GM23338 (cell line): Measurements from ENCODE around the gene ACADVL. TPM values are rescaled to one million over a fixed set of nuclear protein-coding genes. Genes with fewer than 3 reads are reported as not detected.

Source experiments
- ATAC-seq: fragments of 200-7000 bp; cut with Tn5 transposase; 3 replicates; pipeline ENCODE4 v1.9.1; 2020
- DNase-seq: peaks from one replicate; pipeline ENCODE4 v3.0.0-alpha.2; 2015; ENCODE audit warnings: low spot score
- H2AFZ ChIP-seq: fragments of 200-600 bp; sonication (generic); 2 replicates; pipeline ENCODE4 v1.8.0; 2016; ENCODE audit warnings: antibody characterized with exemption, mild to moderate bottlenecking, moderate library complexity
- H3F3A ChIP-seq: fragments of 200-600 bp; sonication (generic); replicated peaks from 2 replicates; pipeline ENCODE4 v1.8.0; 2017; ENCODE audit warnings: antibody characterized with exemption, mixed run types, low read depth
- H3K27ac ChIP-seq: fragments of 200-600 bp; sonication (generic); 2 replicates; pipeline ENCODE4 v1.6.1; 2016; ENCODE audit warnings: low read depth
- H3K27me3 ChIP-seq: fragments of 200-600 bp; sonication (generic); 2 replicates; pipeline ENCODE4 v1.8.0; 2016; ENCODE audit warnings: mild to moderate bottlenecking, mixed run types, moderate library complexity; ENCODE audit not compliant: insufficient read depth
- H3K36me3 ChIP-seq: fragments of 200-600 bp; sonication (generic); 2 replicates; pipeline ENCODE4 v1.8.0; 2016; ENCODE audit warnings: mild to moderate bottlenecking; ENCODE audit not compliant: insufficient read depth
- H3K4me1 ChIP-seq: fragments of 200-600 bp; sonication (generic); 2 replicates; pipeline ENCODE4 v1.8.0; 2016; ENCODE audit warnings: mild to moderate bottlenecking, moderate library complexity; ENCODE audit not compliant: insufficient read depth
- H3K4me2 ChIP-seq: fragments of 200-600 bp; sonication (generic); 2 replicates; pipeline ENCODE4 v1.7.1; 2017; ENCODE audit warnings: mixed run types
- H3K4me3 ChIP-seq: fragments of 200-600 bp; sonication (generic); 2 replicates; pipeline ENCODE4 v1.6.1; 2016; ENCODE audit warnings: mixed run types
- H3K79me2 ChIP-seq: fragments of 200-600 bp; sonication (generic); replicated peaks from 2 replicates; pipeline ENCODE4 v1.8.0; 2017; ENCODE audit warnings: mild to moderate bottlenecking; ENCODE audit not compliant: insufficient read depth
- H3K9me2 ChIP-seq: fragments of 200-600 bp; sonication (generic); 2 replicates; pipeline ENCODE4 v1.8.0; 2017; ENCODE audit not compliant: insufficient read depth
- H4K20me1 ChIP-seq: fragments of 200-600 bp; sonication (generic); replicated peaks from 2 replicates; pipeline ENCODE4 v1.8.0; 2017; ENCODE audit warnings: mild to moderate bottlenecking; ENCODE audit not compliant: insufficient read depth
- H3K27ac Mint-ChIP-seq: 2 replicates; pipeline ENCODE4 v1.8.0; 2020; ENCODE audit warnings: inconsistent platforms, mild to moderate bottlenecking, moderate library complexity, mixed read lengths
- H3K27me3 Mint-ChIP-seq: 3 replicates; pipeline ENCODE4 v1.8.0; 2022; ENCODE audit warnings: low read depth, mild to moderate bottlenecking, moderate library complexity, mixed read lengths, inconsistent platforms; ENCODE audit not compliant: insufficient read depth, poor library complexity
- H3K36me3 Mint-ChIP-seq: 3 replicates; pipeline ENCODE4 v1.8.0; 2021; ENCODE audit warnings: low read depth, mild to moderate bottlenecking, inconsistent platforms, moderate library complexity, mixed read lengths
- H3K4me1 Mint-ChIP-seq: 3 replicates; pipeline ENCODE4 v1.8.0; 2020; ENCODE audit warnings: mild to moderate bottlenecking, inconsistent platforms, mixed read lengths
- H3K4me3 Mint-ChIP-seq: 3 replicates; pipeline ENCODE4 v1.8.0; 2021; ENCODE audit warnings: moderate library complexity, mild to moderate bottlenecking, inconsistent platforms, mixed read lengths
- H3K9me3 Mint-ChIP-seq: 3 replicates; pipeline ENCODE4 v1.8.0; 2020; ENCODE audit warnings: moderate library complexity, mild to moderate bottlenecking, inconsistent platforms, mixed read lengths
- CREB1 ChIP-seq: fragments of 250-450 bp; sonication (Bioruptor Pico); IDR thresholded peaks from 2 replicates; pipeline ENCODE4 v1.5.0; 2020; ENCODE audit warnings: low read depth, mild to moderate bottlenecking, moderate library complexity
- EZH2 ChIP-seq: fragments of 200-600 bp; sonication (generic); IDR thresholded peaks from one replicate; pipeline ENCODE4 v1.8.0; 2017; ENCODE audit warnings: antibody characterized with exemption, mild to moderate bottlenecking, low read depth; ENCODE audit not compliant: unreplicated experiment
- EZH2phosphoT487 ChIP-seq: fragments of 200-600 bp; sonication (generic); IDR thresholded peaks from one replicate; pipeline ENCODE4 v1.8.1; 2018; ENCODE audit warnings: antibody characterized with exemption; ENCODE audit not compliant: unreplicated experiment
- JUNB ChIP-seq: IDR thresholded peaks from one replicate; pipeline ENCODE4 v1.6.1; 2016; ENCODE audit warnings: antibody characterized with exemption; ENCODE audit not compliant: unreplicated experiment
- NANOG ChIP-seq: IDR thresholded peaks from 2 replicates; pipeline ENCODE4 v1.6.1; 2016; ENCODE audit warnings: antibody characterized with exemption, borderline replicate concordance
- POLR2AphosphoS5 ChIP-seq: IDR thresholded peaks from 2 replicates; pipeline ENCODE4 v1.6.1; 2016; ENCODE audit warnings: antibody characterized with exemption, low read depth
- STAT1 ChIP-seq: IDR thresholded peaks from one replicate; pipeline ENCODE4 v1.6.1; 2016; ENCODE audit warnings: antibody characterized with exemption; ENCODE audit not compliant: unreplicated experiment
- ZNF114 ChIP-seq: fragments of 250-450 bp; sonication (Bioruptor Pico); IDR thresholded peaks from 2 replicates; pipeline ENCODE4 v1.5.0; 2020; ENCODE audit warnings: mild to moderate bottlenecking, moderate library complexity
- ZNF331 ChIP-seq: fragments of 250-450 bp; sonication (Bioruptor Pico); IDR thresholded peaks from 2 replicates; pipeline ENCODE4 v1.5.0; 2020; ENCODE audit warnings: low read depth, mild to moderate bottlenecking, moderate library complexity
- polyA plus RNA-seq: library from polyadenylated mRNA; unstranded; fragments of >200 nt; fragmentation: Nextera tagmentation; extraction: Ambion mirVana; gene quantifications from 2 replicates; pipeline ENCODE4 v1.2.1, GENCODE V29; 2016
- total RNA-seq: library from RNA; depleted of rRNA; stranded (reverse); fragments of >200 nt; shearing (Covaris generic); gene quantifications from 2 replicates; pipeline ENCODE4 v1.2.3, GENCODE V29; 2014
- TF ChIP-seq, protein P1 (sequence below): IDR thresholded peaks from one replicate; pipeline ENCODE4 v1.6.1; 2018; ENCODE audit warnings: antibody characterized with exemption; ENCODE audit not compliant: unreplicated experiment
- TF ChIP-seq, protein P2 (sequence below), 2 experiments: fragments of 200-600 bp in 1 of 2; sonication (generic) in 1 of 2; conservative IDR thresholded peaks; 2 replicates each; pipeline versions ENCODE4 v1.5.1 to v1.6.1; 2016 to 2017; ENCODE audit warnings: antibody characterized with exemption in 2 of 2, low read depth in 2 of 2, mild to moderate bottlenecking in 2 of 2, moderate library complexity in 1 of 2
- TF ChIP-seq, protein P3 (sequence below): fragments of 250-450 bp; sonication (Bioruptor Pico); IDR thresholded peaks from 2 replicates; pipeline ENCODE4 v1.5.0; 2020; ENCODE audit warnings: mild to moderate bottlenecking, moderate library complexity
- TF ChIP-seq, protein P4 (sequence below): IDR thresholded peaks from 2 replicates; pipeline ENCODE4 v1.6.1; 2016; ENCODE audit warnings: antibody characterized with exemption

ACADVL gene
- total and polyA plus RNA-seq, 2 experiments from 2014 or later = 152 to 156 TPM

DNA sequence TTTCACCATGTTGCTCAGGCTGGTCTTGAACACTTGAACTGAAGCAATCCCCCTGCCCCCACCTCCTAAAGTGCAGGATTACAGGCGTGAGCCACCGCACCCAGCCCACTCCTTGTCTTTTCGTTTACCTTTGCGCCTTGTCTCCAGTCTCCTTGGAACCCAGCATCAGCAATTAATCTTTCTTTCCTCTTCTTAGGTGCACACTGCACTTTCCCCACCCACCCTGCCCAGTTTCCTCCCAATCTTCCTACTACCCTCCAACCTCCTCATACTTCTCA, 44.0 kb downstream of the ACADVL start:
- H3K4me3 ChIP-seq = peak overlapping the region; percentile 99
- H3K36me3 Mint-ChIP-seq = peaks cover 19% of the 10 kb centered on the region
- peaks cover 35% of the 10 kb centered on the region for H3K4me1 Mint-ChIP-seq
- H3K27ac Mint-ChIP-seq = peak overlapping the region; percentile 97
- H3K9me3 Mint-ChIP-seq = no peaks in the 10 kb centered on the region; the same call in 2 of the 3 replicates
- no peaks in the 10 kb centered on the region for H3K9me2 ChIP-seq
- H3K36me3 ChIP-seq = peaks cover 9% of the 10 kb centered on the region
- peaks cover 13% of the 10 kb centered on the region for H3K4me1 ChIP-seq
- no peaks in the 10 kb centered on the region for H3K27me3 ChIP-seq
- H3K4me2 ChIP-seq = peak overlapping the region; percentile 100
- TF ChIP-seq ZNF331 (CRISPR knock-in tag) (no peak), STAT1 (no peak), ZNF114 (CRISPR knock-in tag) (no peak), EZH2phosphoT487 (no peak), NANOG (no peak), EZH2 (no peak), CREB1 (no peak), JUNB (no peak), POLR2AphosphoS5 (no peak)
- TF ChIP-seq, protein P1, sequence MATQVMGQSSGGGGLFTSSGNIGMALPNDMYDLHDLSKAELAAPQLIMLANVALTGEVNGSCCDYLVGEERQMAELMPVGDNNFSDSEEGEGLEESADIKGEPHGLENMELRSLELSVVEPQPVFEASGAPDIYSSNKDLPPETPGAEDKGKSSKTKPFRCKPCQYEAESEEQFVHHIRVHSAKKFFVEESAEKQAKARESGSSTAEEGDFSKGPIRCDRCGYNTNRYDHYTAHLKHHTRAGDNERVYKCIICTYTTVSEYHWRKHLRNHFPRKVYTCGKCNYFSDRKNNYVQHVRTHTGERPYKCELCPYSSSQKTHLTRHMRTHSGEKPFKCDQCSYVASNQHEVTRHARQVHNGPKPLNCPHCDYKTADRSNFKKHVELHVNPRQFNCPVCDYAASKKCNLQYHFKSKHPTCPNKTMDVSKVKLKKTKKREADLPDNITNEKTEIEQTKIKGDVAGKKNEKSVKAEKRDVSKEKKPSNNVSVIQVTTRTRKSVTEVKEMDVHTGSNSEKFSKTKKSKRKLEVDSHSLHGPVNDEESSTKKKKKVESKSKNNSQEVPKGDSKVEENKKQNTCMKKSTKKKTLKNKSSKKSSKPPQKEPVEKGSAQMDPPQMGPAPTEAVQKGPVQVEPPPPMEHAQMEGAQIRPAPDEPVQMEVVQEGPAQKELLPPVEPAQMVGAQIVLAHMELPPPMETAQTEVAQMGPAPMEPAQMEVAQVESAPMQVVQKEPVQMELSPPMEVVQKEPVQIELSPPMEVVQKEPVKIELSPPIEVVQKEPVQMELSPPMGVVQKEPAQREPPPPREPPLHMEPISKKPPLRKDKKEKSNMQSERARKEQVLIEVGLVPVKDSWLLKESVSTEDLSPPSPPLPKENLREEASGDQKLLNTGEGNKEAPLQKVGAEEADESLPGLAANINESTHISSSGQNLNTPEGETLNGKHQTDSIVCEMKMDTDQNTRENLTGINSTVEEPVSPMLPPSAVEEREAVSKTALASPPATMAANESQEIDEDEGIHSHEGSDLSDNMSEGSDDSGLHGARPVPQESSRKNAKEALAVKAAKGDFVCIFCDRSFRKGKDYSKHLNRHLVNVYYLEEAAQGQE = no peak
- TF ChIP-seq, protein P2, sequence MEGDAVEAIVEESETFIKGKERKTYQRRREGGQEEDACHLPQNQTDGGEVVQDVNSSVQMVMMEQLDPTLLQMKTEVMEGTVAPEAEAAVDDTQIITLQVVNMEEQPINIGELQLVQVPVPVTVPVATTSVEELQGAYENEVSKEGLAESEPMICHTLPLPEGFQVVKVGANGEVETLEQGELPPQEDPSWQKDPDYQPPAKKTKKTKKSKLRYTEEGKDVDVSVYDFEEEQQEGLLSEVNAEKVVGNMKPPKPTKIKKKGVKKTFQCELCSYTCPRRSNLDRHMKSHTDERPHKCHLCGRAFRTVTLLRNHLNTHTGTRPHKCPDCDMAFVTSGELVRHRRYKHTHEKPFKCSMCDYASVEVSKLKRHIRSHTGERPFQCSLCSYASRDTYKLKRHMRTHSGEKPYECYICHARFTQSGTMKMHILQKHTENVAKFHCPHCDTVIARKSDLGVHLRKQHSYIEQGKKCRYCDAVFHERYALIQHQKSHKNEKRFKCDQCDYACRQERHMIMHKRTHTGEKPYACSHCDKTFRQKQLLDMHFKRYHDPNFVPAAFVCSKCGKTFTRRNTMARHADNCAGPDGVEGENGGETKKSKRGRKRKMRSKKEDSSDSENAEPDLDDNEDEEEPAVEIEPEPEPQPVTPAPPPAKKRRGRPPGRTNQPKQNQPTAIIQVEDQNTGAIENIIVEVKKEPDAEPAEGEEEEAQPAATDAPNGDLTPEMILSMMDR (conservative IDR thresholded peaks at IDR 0.05; ENCODE audit: low read depth in 2 of 2) = no peak
- TF ChIP-seq, protein P3, sequence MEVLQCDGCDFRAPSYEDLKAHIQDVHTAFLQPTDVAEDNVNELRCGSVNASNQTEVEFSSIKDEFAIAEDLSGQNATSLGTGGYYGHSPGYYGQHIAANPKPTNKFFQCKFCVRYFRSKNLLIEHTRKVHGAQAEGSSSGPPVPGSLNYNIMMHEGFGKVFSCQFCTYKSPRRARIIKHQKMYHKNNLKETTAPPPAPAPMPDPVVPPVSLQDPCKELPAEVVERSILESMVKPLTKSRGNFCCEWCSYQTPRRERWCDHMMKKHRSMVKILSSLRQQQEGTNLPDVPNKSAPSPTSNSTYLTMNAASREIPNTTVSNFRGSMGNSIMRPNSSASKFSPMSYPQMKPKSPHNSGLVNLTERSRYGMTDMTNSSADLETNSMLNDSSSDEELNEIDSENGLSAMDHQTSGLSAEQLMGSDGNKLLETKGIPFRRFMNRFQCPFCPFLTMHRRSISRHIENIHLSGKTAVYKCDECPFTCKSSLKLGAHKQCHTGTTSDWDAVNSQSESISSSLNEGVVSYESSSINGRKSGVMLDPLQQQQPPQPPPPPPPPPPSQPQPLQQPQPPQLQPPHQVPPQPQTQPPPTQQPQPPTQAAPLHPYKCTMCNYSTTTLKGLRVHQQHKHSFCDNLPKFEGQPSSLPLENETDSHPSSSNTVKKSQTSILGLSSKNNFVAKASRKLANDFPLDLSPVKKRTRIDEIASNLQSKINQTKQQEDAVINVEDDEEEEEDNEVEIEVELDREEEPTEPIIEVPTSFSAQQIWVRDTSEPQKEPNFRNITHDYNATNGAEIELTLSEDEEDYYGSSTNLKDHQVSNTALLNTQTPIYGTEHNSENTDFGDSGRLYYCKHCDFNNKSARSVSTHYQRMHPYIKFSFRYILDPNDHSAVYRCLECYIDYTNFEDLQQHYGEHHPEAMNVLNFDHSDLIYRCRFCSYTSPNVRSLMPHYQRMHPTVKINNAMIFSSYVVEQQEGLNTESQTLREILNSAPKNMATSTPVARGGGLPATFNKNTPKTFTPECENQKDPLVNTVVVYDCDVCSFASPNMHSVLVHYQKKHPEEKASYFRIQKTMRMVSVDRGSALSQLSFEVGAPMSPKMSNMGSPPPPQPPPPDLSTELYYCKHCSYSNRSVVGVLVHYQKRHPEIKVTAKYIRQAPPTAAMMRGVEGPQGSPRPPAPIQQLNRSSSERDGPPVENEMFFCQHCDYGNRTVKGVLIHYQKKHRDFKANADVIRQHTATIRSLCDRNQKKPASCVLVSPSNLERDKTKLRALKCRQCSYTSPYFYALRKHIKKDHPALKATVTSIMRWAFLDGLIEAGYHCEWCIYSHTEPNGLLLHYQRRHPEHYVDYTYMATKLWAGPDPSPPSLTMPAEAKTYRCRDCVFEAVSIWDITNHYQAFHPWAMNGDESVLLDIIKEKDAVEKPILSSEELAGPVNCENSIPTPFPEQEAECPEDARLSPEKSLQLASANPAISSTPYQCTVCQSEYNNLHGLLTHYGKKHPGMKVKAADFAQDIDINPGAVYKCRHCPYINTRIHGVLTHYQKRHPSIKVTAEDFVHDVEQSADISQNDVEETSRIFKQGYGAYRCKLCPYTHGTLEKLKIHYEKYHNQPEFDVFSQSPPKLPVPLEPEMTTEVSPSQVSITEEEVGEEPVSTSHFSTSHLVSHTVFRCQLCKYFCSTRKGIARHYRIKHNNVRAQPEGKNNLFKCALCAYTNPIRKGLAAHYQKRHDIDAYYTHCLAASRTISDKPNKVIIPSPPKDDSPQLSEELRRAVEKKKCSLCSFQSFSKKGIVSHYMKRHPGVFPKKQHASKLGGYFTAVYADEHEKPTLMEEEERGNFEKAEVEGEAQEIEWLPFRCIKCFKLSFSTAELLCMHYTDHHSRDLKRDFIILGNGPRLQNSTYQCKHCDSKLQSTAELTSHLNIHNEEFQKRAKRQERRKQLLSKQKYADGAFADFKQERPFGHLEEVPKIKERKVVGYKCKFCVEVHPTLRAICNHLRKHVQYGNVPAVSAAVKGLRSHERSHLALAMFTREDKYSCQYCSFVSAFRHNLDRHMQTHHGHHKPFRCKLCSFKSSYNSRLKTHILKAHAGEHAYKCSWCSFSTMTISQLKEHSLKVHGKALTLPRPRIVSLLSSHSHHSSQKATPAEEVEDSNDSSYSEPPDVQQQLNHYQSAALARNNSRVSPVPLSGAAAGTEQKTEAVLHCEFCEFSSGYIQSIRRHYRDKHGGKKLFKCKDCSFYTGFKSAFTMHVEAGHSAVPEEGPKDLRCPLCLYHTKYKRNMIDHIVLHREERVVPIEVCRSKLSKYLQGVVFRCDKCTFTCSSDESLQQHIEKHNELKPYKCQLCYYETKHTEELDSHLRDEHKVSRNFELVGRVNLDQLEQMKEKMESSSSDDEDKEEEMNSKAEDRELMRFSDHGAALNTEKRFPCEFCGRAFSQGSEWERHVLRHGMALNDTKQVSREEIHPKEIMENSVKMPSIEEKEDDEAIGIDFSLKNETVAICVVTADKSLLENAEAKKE (CRISPR knock-in tag) = no peak
- TF ChIP-seq, protein P4, sequence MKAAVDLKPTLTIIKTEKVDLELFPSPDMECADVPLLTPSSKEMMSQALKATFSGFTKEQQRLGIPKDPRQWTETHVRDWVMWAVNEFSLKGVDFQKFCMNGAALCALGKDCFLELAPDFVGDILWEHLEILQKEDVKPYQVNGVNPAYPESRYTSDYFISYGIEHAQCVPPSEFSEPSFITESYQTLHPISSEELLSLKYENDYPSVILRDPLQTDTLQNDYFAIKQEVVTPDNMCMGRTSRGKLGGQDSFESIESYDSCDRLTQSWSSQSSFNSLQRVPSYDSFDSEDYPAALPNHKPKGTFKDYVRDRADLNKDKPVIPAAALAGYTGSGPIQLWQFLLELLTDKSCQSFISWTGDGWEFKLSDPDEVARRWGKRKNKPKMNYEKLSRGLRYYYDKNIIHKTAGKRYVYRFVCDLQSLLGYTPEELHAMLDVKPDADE = no peak
- DNase-seq (peak; percentile 33), ATAC-seq (no peak)
- H2AFZ ChIP-seq = peak overlapping the region; percentile 100
- peak overlapping the region; percentile 99 for H3K27ac ChIP-seq
- peaks cover 15% of the 10 kb centered on the region; the same call in 1 of the 2 replicates for H4K20me1 ChIP-seq
- peaks cover 24% of the 10 kb centered on the region for H3K79me2 ChIP-seq
- peak overlapping the region; percentile 91 for H3K4me3 Mint-ChIP-seq
- peaks cover 27% of the 10 kb centered on the region for H3K27me3 Mint-ChIP-seq
- H3F3A ChIP-seq = peaks cover 22% of the 10 kb centered on the region
